H9 (cell line): ENCODE results near the gene C2orf92. TPM values are rescaled to one million over a fixed set of nuclear protein-coding genes. Genes with fewer than 3 reads are reported as not detected.

Source experiments
- DNase-seq: peaks from one replicate; pipeline ENCODE4 v3.0.0-alpha.2; 2017
- H2AFZ ChIP-seq: one replicate; pipeline ENCODE4 v1.6.1; 2013; ENCODE audit warnings: mild to moderate bottlenecking, low read length, control low read depth, moderate library complexity
- H2AK5ac ChIP-seq: 2 replicates; pipeline ENCODE4 v1.6.1; 2013; ENCODE audit warnings: low read length, control low read depth, mixed read lengths; ENCODE audit not compliant: insufficient read length
- H2BK120ac ChIP-seq: one replicate; pipeline ENCODE4 v1.6.1; 2013; ENCODE audit warnings: low read depth, mild to moderate bottlenecking, low read length, control low read depth, inconsistent platforms; ENCODE audit not compliant: poor library complexity, severe bottlenecking
- H2BK12ac ChIP-seq: 2 replicates; pipeline ENCODE4 v1.6.1; 2013; ENCODE audit warnings: low read length, control low read depth, mixed read lengths, low read depth; ENCODE audit not compliant: insufficient read length
- H2BK15ac ChIP-seq: 2 replicates; pipeline ENCODE4 v1.6.1; 2013; ENCODE audit warnings: low read depth, low read length, control low read depth
- H2BK20ac ChIP-seq: one replicate; pipeline ENCODE4 v1.6.1; 2013; ENCODE audit warnings: low read depth, mild to moderate bottlenecking, low read length, control low read depth, inconsistent platforms; ENCODE audit not compliant: poor library complexity, severe bottlenecking
- H2BK5ac ChIP-seq: 2 replicates; pipeline ENCODE4 v1.6.1; 2013; ENCODE audit warnings: low read length, control low read depth, mixed read lengths; ENCODE audit not compliant: insufficient read length
- H3K14ac ChIP-seq: 2 replicates; pipeline ENCODE4 v1.6.1; 2013; ENCODE audit warnings: low read length, control low read depth; ENCODE audit not compliant: insufficient read depth
- H3K18ac ChIP-seq: 2 replicates; pipeline ENCODE4 v1.6.1; 2013; ENCODE audit warnings: low read depth, mild to moderate bottlenecking, mixed read lengths, low read length, control low read depth; ENCODE audit not compliant: insufficient read length
- H3K23ac ChIP-seq: 2 replicates; pipeline ENCODE4 v1.6.1; 2013; ENCODE audit warnings: low read length, control low read depth, mixed read lengths, low read depth; ENCODE audit not compliant: insufficient read length
- H3K23me2 ChIP-seq: 2 replicates; pipeline ENCODE4 v1.6.1; 2013; ENCODE audit warnings: low read depth, mild to moderate bottlenecking, mixed read lengths, low read length, control low read depth; ENCODE audit not compliant: insufficient read length, poor library complexity, severe bottlenecking
- H3K27ac ChIP-seq: 2 replicates; pipeline ENCODE4 v1.5.1; 2013; ENCODE audit warnings: low read length, control low read depth, mixed read lengths, low read depth; ENCODE audit not compliant: insufficient read length
- H3K27me3 ChIP-seq: 2 replicates; pipeline ENCODE4 v1.6.1; 2013; ENCODE audit warnings: low read length, control low read depth, inconsistent platforms; ENCODE audit not compliant: insufficient read depth
- H3K4ac ChIP-seq: 2 replicates; pipeline ENCODE4 v1.6.1; 2013; ENCODE audit warnings: low read depth, mild to moderate bottlenecking, control low read depth, inconsistent platforms, low read length, moderate library complexity
- H3K4me1 ChIP-seq: 2 replicates; pipeline ENCODE4 v1.6.1; 2013; ENCODE audit warnings: low read length, control low read depth, inconsistent platforms; ENCODE audit not compliant: insufficient read depth
- H3K4me2 ChIP-seq: 2 replicates; pipeline ENCODE4 v1.6.1; 2013; ENCODE audit warnings: low read length, control low read depth, mixed read lengths; ENCODE audit not compliant: insufficient read length, insufficient read depth
- H3K56ac ChIP-seq: 2 replicates; pipeline ENCODE4 v1.6.1; 2013; ENCODE audit warnings: low read depth, mild to moderate bottlenecking, mixed read lengths, low read length, control low read depth; ENCODE audit not compliant: insufficient read length
- H3K79me1 ChIP-seq: 2 replicates; pipeline ENCODE4 v1.6.1; 2013; ENCODE audit warnings: low read depth, mild to moderate bottlenecking, moderate library complexity, low read length, control low read depth, inconsistent platforms; ENCODE audit not compliant: insufficient read depth, poor library complexity, severe bottlenecking
- H3K79me2 ChIP-seq: 2 replicates; pipeline ENCODE4 v1.6.1; 2013; ENCODE audit warnings: low read length, control low read depth, inconsistent platforms; ENCODE audit not compliant: insufficient read depth
- H3K9ac ChIP-seq: 2 replicates; pipeline ENCODE4 v1.6.1; 2013; ENCODE audit warnings: low read length, control low read depth, mixed read lengths; ENCODE audit not compliant: insufficient read length; ENCODE audit errors: extremely low read depth
- H3K9me3 ChIP-seq: one replicate; pipeline ENCODE4 v1.6.1; 2013; ENCODE audit warnings: low read depth, low read length, inconsistent platforms; ENCODE audit not compliant: control insufficient read depth
- H3T11ph ChIP-seq: one replicate; pipeline ENCODE4 v1.6.1; 2013; ENCODE audit warnings: mild to moderate bottlenecking, low read length, control low read depth, inconsistent platforms
- H4K20me1 ChIP-seq: one replicate; pipeline ENCODE4 v1.6.1; 2013; ENCODE audit not compliant: control insufficient read depth, insufficient read length, insufficient read depth
- H4K5ac ChIP-seq: 2 replicates; pipeline ENCODE4 v1.6.1; 2013; ENCODE audit warnings: low read depth, mild to moderate bottlenecking, mixed read lengths, low read length, control low read depth; ENCODE audit not compliant: insufficient read length
- H4K8ac ChIP-seq: replicated peaks from 2 replicates; pipeline ENCODE4 v1.6.1; 2013; ENCODE audit warnings: low read length, control low read depth, mixed read lengths, low read depth; ENCODE audit not compliant: insufficient read length
- H4K91ac ChIP-seq: 2 replicates; pipeline ENCODE4 v1.6.1; 2013; ENCODE audit warnings: low read depth, mild to moderate bottlenecking, moderate library complexity, mixed read lengths, low read length, control low read depth; ENCODE audit not compliant: insufficient read length
- H3K27ac Mint-ChIP-seq, 3 experiments: 2 replicates in 2 of 3; 3 replicates in 1 of 3; pipeline ENCODE4 v1.8.0; 2020 to 2021; ENCODE audit warnings: mixed read lengths in 3 of 3, mild to moderate bottlenecking in 1 of 3, moderate library complexity in 1 of 3
- H3K27me3 Mint-ChIP-seq: 2 replicates; pipeline ENCODE4 v1.8.0; 2021; ENCODE audit warnings: low read depth, mild to moderate bottlenecking, moderate library complexity, mixed read lengths
- H3K36me3 Mint-ChIP-seq, 3 experiments: 2 replicates in 2 of 3; 3 replicates in 1 of 3; pipeline ENCODE4 v1.8.0; 2020 to 2021; ENCODE audit warnings: low read depth in 3 of 3, mixed read lengths in 3 of 3; ENCODE audit not compliant: insufficient read depth in 1 of 3
- H3K4me1 Mint-ChIP-seq, 2 experiments: 2 replicates each; pipeline ENCODE4 v1.8.0; 2020; ENCODE audit warnings: mixed read lengths in 2 of 2
- H3K4me3 Mint-ChIP-seq, 2 experiments: 2 replicates in 1 of 2; 3 replicates in 1 of 2; pipeline ENCODE4 v1.8.0; 2020 to 2021; ENCODE audit warnings: mild to moderate bottlenecking in 2 of 2, mixed read lengths in 2 of 2, moderate library complexity in 1 of 2
- H3K9me3 Mint-ChIP-seq, 2 experiments: 2 replicates in 1 of 2; 3 replicates in 1 of 2; pipeline ENCODE4 v1.8.0; 2020; ENCODE audit warnings: mild to moderate bottlenecking in 2 of 2, mixed read lengths in 2 of 2, moderate library complexity in 1 of 2
- WGBS: extraction: QIAGEN DNeasy Blood & Tissue Kit; methylation state at CpG from one replicate; pipeline ENCODE4 v1.1.7; 2013; ENCODE audit warnings: missing lambda C conversion rate, low lambda C conversion rate, mixed read lengths; ENCODE audit not compliant: insufficient read length; ENCODE audit errors: extremely low coverage; 5-methylcytosine and 5-hydroxymethylcytosine counted together
- total RNA-seq: library from RNA; stranded (reverse); gene quantifications from 2 replicates; pipeline ENCODE4 v1.2.1, GENCODE V29; 2021
- TF ChIP-seq, protein P1 (sequence below): fragments of 200-600 bp; sonication (generic); conservative IDR thresholded peaks from 3 replicates; pipeline ENCODE4 v1.8.0; 2021; ENCODE audit warnings: antibody characterized with exemption, mild to moderate bottlenecking

Gene C2orf92
- total RNA-seq, 1 experiment from 2014 or later, result 7.3 TPM

GRCh38 chr2:97747285-97747684 lies 77.8 kb downstream of the C2orf92 start:
- Histone ChIP-seq H2BK12ac (no peak overlapping the region), H2AFZ (no peak overlapping the region), H3K9me3 (no peaks in the 10 kb centered on the region), H3K4ac (no peak overlapping the region), H4K8ac (no peak overlapping the region), H4K91ac (no peak overlapping the region), H4K20me1 (no peaks in the 10 kb centered on the region), H3K23ac (no peak overlapping the region), H3T11ph (no peak overlapping the region), H2AK5ac (no peak overlapping the region), H2BK20ac (no peak overlapping the region), H3K4me1 (0 out of 2 replicates have a peak, but pooled peaks cover 2% of the 10 kb centered on the region), H2BK15ac (no peak overlapping the region), H2BK5ac (no peak overlapping the region), H4K5ac (no peak overlapping the region), H3K18ac (no peak overlapping the region), H3K79me1 (no peaks in the 10 kb centered on the region), H2BK120ac (no peak overlapping the region), H3K27me3 (no peaks in the 10 kb centered on the region), H3K23me2 (no peaks in the 10 kb centered on the region), H3K56ac (no peak overlapping the region), H3K79me2 (no peaks in the 10 kb centered on the region), H3K4me2 (no peak overlapping the region), H3K27ac (no peak overlapping the region), H3K9ac (no peak overlapping the region), H3K14ac (no peak overlapping the region)
- Mint-ChIP-seq H3K27me3 (no peaks in the 10 kb centered on the region), H3K9me3 (no peaks in the 10 kb centered on the region), H3K4me3 (no peak overlapping the region), H3K4me1 (peaks cover 29 to 31% of the 10 kb centered on the region in 2 experiments), H3K36me3 (peaks cover 0 to 10% (median 8%) of the 10 kb centered on the region in 3 experiments; a peak in 3 of 7 replicates), H3K27ac (no peak overlapping the region)
- WGBS, result no CpG with 5 or more reads among the region's 3 CpGs
- TF ChIP-seq, protein P1, sequence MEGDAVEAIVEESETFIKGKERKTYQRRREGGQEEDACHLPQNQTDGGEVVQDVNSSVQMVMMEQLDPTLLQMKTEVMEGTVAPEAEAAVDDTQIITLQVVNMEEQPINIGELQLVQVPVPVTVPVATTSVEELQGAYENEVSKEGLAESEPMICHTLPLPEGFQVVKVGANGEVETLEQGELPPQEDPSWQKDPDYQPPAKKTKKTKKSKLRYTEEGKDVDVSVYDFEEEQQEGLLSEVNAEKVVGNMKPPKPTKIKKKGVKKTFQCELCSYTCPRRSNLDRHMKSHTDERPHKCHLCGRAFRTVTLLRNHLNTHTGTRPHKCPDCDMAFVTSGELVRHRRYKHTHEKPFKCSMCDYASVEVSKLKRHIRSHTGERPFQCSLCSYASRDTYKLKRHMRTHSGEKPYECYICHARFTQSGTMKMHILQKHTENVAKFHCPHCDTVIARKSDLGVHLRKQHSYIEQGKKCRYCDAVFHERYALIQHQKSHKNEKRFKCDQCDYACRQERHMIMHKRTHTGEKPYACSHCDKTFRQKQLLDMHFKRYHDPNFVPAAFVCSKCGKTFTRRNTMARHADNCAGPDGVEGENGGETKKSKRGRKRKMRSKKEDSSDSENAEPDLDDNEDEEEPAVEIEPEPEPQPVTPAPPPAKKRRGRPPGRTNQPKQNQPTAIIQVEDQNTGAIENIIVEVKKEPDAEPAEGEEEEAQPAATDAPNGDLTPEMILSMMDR, result no peak
- DNase-seq, result no peak
